HCT116 (cell line): ENCODE results near the gene ATG4C. TPM values are rescaled to one million over a fixed set of nuclear protein-coding genes. Genes with fewer than 3 reads are reported as not detected.
"Not testable (repeated sequence)": the region's sequence is repeated elsewhere in the genome, so short reads cannot be mapped to it uniquely, and the experiment has no call there.

ENCODE experiments used
- ATAC-seq: fragments of 200-7000 bp; cut with Tn5 transposase; 2 replicates; pipeline ENCODE4 v1.9.1; 2020; ENCODE audit warnings: mild to moderate bottlenecking, moderate library complexity
- BruUV-seq: library from RNA; stranded (reverse); fragments of 400-500 nt; replicated peaks from 2 replicates; lab custom pipeline; 2021; lab: Mats Ljungman, UMichigan
- CTCF ChIA-PET: fragments of 300-600 bp; sonication (Branson Sonifier 250); formaldehyde crosslinking; loops from one replicate; lab custom pipeline; 2021; ENCODE audit warnings: antibody characterized with exemption; lab: Charles Lee
- POLR2A ChIA-PET: fragments of 300-600, 350-600 bp; sonication (Branson Sonifier 250); formaldehyde crosslinking; loops from one replicate; lab custom pipeline; 2021; ENCODE audit warnings: antibody characterized with exemption; lab: Charles Lee
- RAD21 ChIA-PET, 2 experiments: fragments of 300-600 bp; sonication (Branson Sonifier 250); formaldehyde crosslinking; loops; one replicate each; lab custom pipeline; 2023; ENCODE audit warnings: low total read pairs in 2 of 2; ENCODE audit not compliant: uncharacterized antibody in 2 of 2, unreplicated experiment in 2 of 2, low non-redundant PET in 1 of 2; lab: Charles Lee
- DNase-seq: peaks from one replicate; pipeline ENCODE4 v3.0.0-alpha.2; 2010; ENCODE audit warnings: low read depth, low spot score
- H2AFZ ChIP-seq: fragments of 200-600 bp; shearing (Covaris generic), sonication (generic); 2 replicates; pipeline ENCODE4 v1.6.1; 2017; ENCODE audit warnings: low read depth, mixed run types, mixed read lengths, antibody characterized with exemption, low read length; ENCODE audit not compliant: poor library complexity, severe bottlenecking
- H3K27ac ChIP-seq: 2 replicates; pipeline ENCODE4 v1.5.1; 2012; ENCODE audit warnings: low read depth, low read length
- H3K27me3 ChIP-seq: fragments of 200-600 bp; sonication (generic); 2 replicates; pipeline ENCODE4 v1.6.1; 2016; ENCODE audit warnings: mixed run types, low read length, mixed read lengths; ENCODE audit not compliant: insufficient read depth
- H3K36me3 ChIP-seq, 2 experiments: fragments of 200-500 bp in 1 of 2; fragments of 200-600 bp in 1 of 2; sonication (Bioruptor generic) in 1 of 2; sonication (generic) in 1 of 2; 2 replicates each; pipeline versions ENCODE4 v1.5.1 to v1.6.1; 2014 to 2016; ENCODE audit warnings: low read length in 2 of 2, inconsistent platforms in 1 of 2, mixed read lengths in 1 of 2, mixed run types in 1 of 2; ENCODE audit not compliant: insufficient read depth in 2 of 2, control insufficient read depth in 1 of 2
- H3K4me1 ChIP-seq, 2 experiments: fragments of 200-600 bp in 1 of 2; sonication (generic) in 1 of 2; 2 replicates each; pipeline versions ENCODE4 v1.5.1 to v1.6.1; 2012 to 2017; ENCODE audit warnings: low read length in 2 of 2, inconsistent platforms in 1 of 2, mild to moderate bottlenecking in 1 of 2, mixed read lengths in 1 of 2, mixed run types in 1 of 2, moderate library complexity in 1 of 2; ENCODE audit not compliant: insufficient read depth in 2 of 2, control insufficient read depth in 1 of 2
- H3K4me2 ChIP-seq: fragments of 200-600 bp; sonication (generic); 2 replicates; pipeline ENCODE4 v1.6.1; 2017; ENCODE audit warnings: mixed run types, low read length, mixed read lengths
- H3K4me3 ChIP-seq, 2 experiments: fragments of 200-600 bp in 1 of 2; sonication (generic) in 1 of 2; replicated peaks in 1 of 2; 2 replicates each; pipeline ENCODE4 v1.5.1; 2011 to 2016; ENCODE audit warnings: low read length in 2 of 2, control low read depth in 1 of 2, low read depth in 1 of 2, mild to moderate bottlenecking in 1 of 2, mixed read lengths in 1 of 2, mixed run types in 1 of 2
- H3K79me2 ChIP-seq: fragments of 200-600 bp; sonication (generic); 2 replicates; pipeline ENCODE4 v1.6.1; 2017; ENCODE audit warnings: mild to moderate bottlenecking, mixed run types, low read length, moderate library complexity, mixed read lengths; ENCODE audit not compliant: insufficient read depth
- H3K9ac ChIP-seq: fragments of 200-600 bp; sonication (generic); 2 replicates; pipeline ENCODE4 v1.6.1; 2016; ENCODE audit warnings: low read length, mixed read lengths
- H3K9me2 ChIP-seq: fragments of 200-600 bp; sonication (generic), shearing (Covaris generic); 2 replicates; pipeline ENCODE4 v1.6.1; 2017; ENCODE audit warnings: mixed run types, mild to moderate bottlenecking, moderate library complexity; ENCODE audit not compliant: insufficient read depth
- H3K9me3 ChIP-seq, 2 experiments: fragments of 200-500 bp in 1 of 2; fragments of 200-600 bp in 1 of 2; sonication (Bioruptor generic) in 1 of 2; sonication (generic) in 1 of 2; 2 replicates each; pipeline ENCODE4 v1.6.1; 2014 to 2017; ENCODE audit warnings: low read length in 2 of 2, mixed read lengths in 2 of 2, inconsistent platforms in 1 of 2, low read depth in 1 of 2, mild to moderate bottlenecking in 1 of 2, mixed run types in 1 of 2, moderate library complexity in 1 of 2; ENCODE audit not compliant: control insufficient read depth in 1 of 2, insufficient read depth in 1 of 2
- H4K20me1 ChIP-seq: fragments of 200-600 bp; sonication (generic), shearing (Covaris generic); 2 replicates; pipeline ENCODE4 v1.6.1; 2017; ENCODE audit warnings: mixed run types, mild to moderate bottlenecking, moderate library complexity; ENCODE audit not compliant: insufficient read depth
- CEBPB ChIP-seq: IDR thresholded peaks from 2 replicates; pipeline ENCODE4 v1.6.1; 2012; ENCODE audit warnings: low read depth
- EGR1 ChIP-seq: IDR thresholded peaks from 2 replicates; pipeline ENCODE4 v1.6.1; 2012; ENCODE audit warnings: low read depth
- ELF1 ChIP-seq: IDR thresholded peaks from 2 replicates; pipeline ENCODE4 v1.6.1; 2012; ENCODE audit warnings: low read depth, borderline replicate concordance
- EZH2 ChIP-seq: fragments of 200-600 bp; sonication (generic); IDR thresholded peaks from 2 replicates; pipeline ENCODE4 v1.6.1; 2017; ENCODE audit warnings: antibody characterized with exemption, mixed run types
- EZH2phosphoT487 ChIP-seq: fragments of 200-600 bp; IDR thresholded peaks from 2 replicates; pipeline ENCODE4 v1.6.1; 2018; ENCODE audit warnings: antibody characterized with exemption, borderline replicate concordance
- FOSL1 ChIP-seq: IDR thresholded peaks from 2 replicates; pipeline ENCODE4 v1.6.1; 2012; ENCODE audit warnings: low read depth
- JUND ChIP-seq: IDR thresholded peaks from 2 replicates; pipeline ENCODE4 v1.6.1; 2012
- POLR2AphosphoS5 ChIP-seq: IDR thresholded peaks from 2 replicates; pipeline ENCODE4 v1.6.1; 2011; ENCODE audit warnings: mild to moderate bottlenecking, low read depth, low read length, moderate library complexity
- RAD21 ChIP-seq: IDR thresholded peaks from 2 replicates; pipeline ENCODE4 v1.6.1; 2012; ENCODE audit warnings: low read depth, mild to moderate bottlenecking
- SIN3A ChIP-seq: IDR thresholded peaks from 2 replicates; pipeline ENCODE4 v1.6.1; 2012; ENCODE audit warnings: low read depth
- SP1 ChIP-seq: IDR thresholded peaks from 2 replicates; pipeline ENCODE4 v1.6.1; 2012; ENCODE audit warnings: low read depth
- SRF ChIP-seq: IDR thresholded peaks from 2 replicates; pipeline ENCODE4 v1.6.1; 2012; ENCODE audit warnings: low read depth
- TCF7L2 ChIP-seq: IDR thresholded peaks from 2 replicates; pipeline ENCODE4 v1.7.0; 2011; ENCODE audit warnings: borderline replicate concordance, inconsistent platforms; ENCODE audit not compliant: insufficient read depth, insufficient read length; ENCODE audit errors: extremely low read depth
- ZFX ChIP-seq: fragments of 450-650 bp; IDR thresholded peaks from 2 replicates; pipeline ENCODE4 v1.6.1; 2017
- ZNF274 ChIP-seq: fragments of 200-500 bp; sonication (Bioruptor generic); IDR thresholded peaks from 2 replicates; pipeline ENCODE4 v1.6.1; 2014; ENCODE audit warnings: mild to moderate bottlenecking, low read depth, low read length, inconsistent platforms
- intact Hi-C: fragments of 100-400 bp; cut with micrococcal nuclease; formaldehyde crosslinking; loops from 2 replicates; pipeline ENCODE4 v1.10.0; 2022
- total RNA-seq: library from RNA; stranded (reverse); gene quantifications from one replicate; pipeline ENCODE4 v1.2.1, GENCODE V29; 2021; ENCODE audit not compliant: unreplicated experiment
- TF ChIP-seq, protein P1 (sequence below), 3 experiments: fragments of 200-600 bp in 1 of 3; sonication (generic) in 1 of 3; IDR thresholded peaks in 2 of 3; conservative IDR thresholded peaks in 1 of 3; 2 replicates each; pipeline ENCODE4 v1.5.1; 2012 to 2017; ENCODE audit warnings: low read depth in 2 of 3, low read length in 2 of 3, antibody characterized with exemption in 1 of 3, borderline replicate concordance in 1 of 3, control low read depth in 1 of 3, mild to moderate bottlenecking in 1 of 3, mixed read lengths in 1 of 3, mixed run types in 1 of 3, moderate library complexity in 1 of 3; ENCODE audit not compliant: insufficient read depth in 1 of 3
- TF ChIP-seq, protein P2 (sequence below): IDR thresholded peaks from 2 replicates; pipeline ENCODE4 v1.6.1; 2012
- TF ChIP-seq, protein P3 (sequence below): IDR thresholded peaks from 2 replicates; pipeline ENCODE4 v1.6.1; 2012

The ATG4C gene
- total RNA-seq, 1 experiment from 2014 or later, result 11.8 TPM

- no peaks in the 10 kb centered on the region for H3K9me2 ChIP-seq
- POLR2A ChIA-PET, result no interaction called here
- no peaks in the 10 kb centered on the region for H4K20me1 ChIP-seq
- RAD21 ChIA-PET, result no interaction called here
- no peaks in the 10 kb centered on the region for H3K36me3 ChIP-seq
- intact Hi-C loops, result no loop called here
- no peak for DNase-seq
- TF ChIP-seq RAD21 (no peak), ELF1 (no peak), EGR1 (no peak), FOSL1 (no peak), SIN3A (no peak), CEBPB (no peak), ZFX (no peak), SRF (no peak), EZH2 (no peak), ZNF274 (no peak), JUND (no peak), TCF7L2 (no peak), POLR2AphosphoS5 (no peak), SP1 (no peak), EZH2phosphoT487 (no peak)
- TF ChIP-seq, protein P1, sequence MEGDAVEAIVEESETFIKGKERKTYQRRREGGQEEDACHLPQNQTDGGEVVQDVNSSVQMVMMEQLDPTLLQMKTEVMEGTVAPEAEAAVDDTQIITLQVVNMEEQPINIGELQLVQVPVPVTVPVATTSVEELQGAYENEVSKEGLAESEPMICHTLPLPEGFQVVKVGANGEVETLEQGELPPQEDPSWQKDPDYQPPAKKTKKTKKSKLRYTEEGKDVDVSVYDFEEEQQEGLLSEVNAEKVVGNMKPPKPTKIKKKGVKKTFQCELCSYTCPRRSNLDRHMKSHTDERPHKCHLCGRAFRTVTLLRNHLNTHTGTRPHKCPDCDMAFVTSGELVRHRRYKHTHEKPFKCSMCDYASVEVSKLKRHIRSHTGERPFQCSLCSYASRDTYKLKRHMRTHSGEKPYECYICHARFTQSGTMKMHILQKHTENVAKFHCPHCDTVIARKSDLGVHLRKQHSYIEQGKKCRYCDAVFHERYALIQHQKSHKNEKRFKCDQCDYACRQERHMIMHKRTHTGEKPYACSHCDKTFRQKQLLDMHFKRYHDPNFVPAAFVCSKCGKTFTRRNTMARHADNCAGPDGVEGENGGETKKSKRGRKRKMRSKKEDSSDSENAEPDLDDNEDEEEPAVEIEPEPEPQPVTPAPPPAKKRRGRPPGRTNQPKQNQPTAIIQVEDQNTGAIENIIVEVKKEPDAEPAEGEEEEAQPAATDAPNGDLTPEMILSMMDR (IDR thresholded peaks at IDR 0.05 in 2 of 3, conservative IDR thresholded peaks at IDR 0.05 in 1 of 3; ENCODE audit: borderline replicate concordance in 1 of 3, insufficient read depth in 1 of 3, low read depth in 2 of 3, low read length in 2 of 3), result no peak
- TF ChIP-seq, protein P2, sequence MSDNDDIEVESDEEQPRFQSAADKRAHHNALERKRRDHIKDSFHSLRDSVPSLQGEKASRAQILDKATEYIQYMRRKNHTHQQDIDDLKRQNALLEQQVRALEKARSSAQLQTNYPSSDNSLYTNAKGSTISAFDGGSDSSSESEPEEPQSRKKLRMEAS, result no peak
- TF ChIP-seq, protein P3, sequence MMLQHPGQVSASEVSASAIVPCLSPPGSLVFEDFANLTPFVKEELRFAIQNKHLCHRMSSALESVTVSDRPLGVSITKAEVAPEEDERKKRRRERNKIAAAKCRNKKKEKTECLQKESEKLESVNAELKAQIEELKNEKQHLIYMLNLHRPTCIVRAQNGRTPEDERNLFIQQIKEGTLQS, result no peak
- ATAC-seq, result no peak
- H3K9ac ChIP-seq, result no peak overlapping the region
- H3K27ac ChIP-seq, result no peak overlapping the region
- no peaks in the 10 kb centered on the region for H3K79me2 ChIP-seq
- no peak overlapping the region for H3K4me2 ChIP-seq
- H3K4me3 ChIP-seq, result no peak overlapping the region
- no peaks in the 10 kb centered on the region for H3K9me3 ChIP-seq
- H3K4me1 ChIP-seq, result no peaks in the 10 kb centered on the region
- CTCF ChIA-PET, result no interaction called here
- BruUV-seq, result no TSS peak
- H3K27me3 ChIP-seq, result no peaks in the 10 kb centered on the region
- H2AFZ ChIP-seq, result no peak overlapping the region
These were observed 43.0 kb downstream of the ATG4C start for GRCh38 chr1:62826901-62827300.

- H3K4me1 ChIP-seq, DNase-seq, H3K9me2 ChIP-seq, H3K9ac ChIP-seq, intact Hi-C loops, CTCF ChIA-PET, H4K20me1 ChIP-seq, RAD21 ChIA-PET, H3K4me3 ChIP-seq, H2AFZ ChIP-seq, H3K36me3 ChIP-seq, H3K79me2 ChIP-seq, H3K27ac ChIP-seq, POLR2A ChIA-PET, BruUV-seq, H3K27me3 ChIP-seq, ATAC-seq, H3K4me2 ChIP-seq, H3K9me3 ChIP-seq: not testable (repeated sequence)
These were observed 43.9 kb downstream of the ATG4C start for GRCh38 chr1:62827786-62828185.
